Measurements from ENCODE around the gene AMELY. TPM values are rescaled to one million over a fixed set of nuclear protein-coding genes. Genes with fewer than 3 reads are reported as not detected.

AMELY gene
- total RNA-seq, 1 donor from 2014 or later, result not detected

DNA sequence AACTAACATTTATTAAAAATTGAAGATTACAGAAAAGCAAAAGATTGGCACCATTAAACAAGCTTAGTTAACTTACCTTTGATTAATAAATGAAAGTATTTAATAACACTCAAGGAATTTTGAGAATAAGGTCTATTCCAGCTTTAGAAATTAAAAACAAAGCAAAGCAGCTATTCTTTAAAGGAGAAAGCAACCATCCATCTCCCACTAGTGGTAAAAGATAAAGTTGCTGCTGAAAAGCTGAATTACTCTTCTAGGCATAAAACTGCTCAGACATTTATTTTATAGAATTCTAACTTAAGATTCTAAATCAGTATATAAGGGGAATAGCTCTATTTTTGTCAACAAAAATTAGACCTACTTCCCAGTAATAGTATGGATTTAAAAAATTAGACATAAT is 36.1 kb upstream of the AMELY start:
- H3K4me1 Mint-ChIP-seq, result no peaks in the 10 kb centered on the region
- no peak overlapping the region for H2AFZ ChIP-seq (replicated peaks)
- no peaks in the 10 kb centered on the region for H4K20me1 ChIP-seq (ENCODE audit: low read depth)
- no peaks in the 10 kb centered on the region for H3F3A ChIP-seq (ENCODE audit: low read depth)
- no peak overlapping the region for H3K27ac ChIP-seq
- no peaks in the 10 kb centered on the region for H3K9me3 ChIP-seq (ENCODE audit: low read depth)
- no peaks in the 10 kb centered on the region for H3K4me1 ChIP-seq
- H3K4me3 ChIP-seq, result no peak overlapping the region
- H3K36me3 ChIP-seq, result no peaks in the 10 kb centered on the region
- H3K79me2 ChIP-seq (ENCODE audit: low read depth), result no peaks in the 10 kb centered on the region
- no peak overlapping the region for H3K9ac ChIP-seq
- H3K27ac Mint-ChIP-seq, result no peak overlapping the region
- H3K27me3 Mint-ChIP-seq (ENCODE audit: insufficient read depth, low read depth), result no peaks in the 10 kb centered on the region
- H3K27me3 ChIP-seq, result no peaks in the 10 kb centered on the region
- H3K36me3 Mint-ChIP-seq, result no peaks in the 10 kb centered on the region
- TF ChIP-seq CTCF (IDR thresholded peaks at IDR 0.05) (no peak), EZH2 (IDR thresholded peaks at IDR 0.05) (no peak), EZH2phosphoT487 (IDR thresholded peaks at IDR 0.05) (no peak)
- DNase-seq (ENCODE audit: low spot score), result no peak
- no peak overlapping the region for H3K4me2 ChIP-seq
- H3K9me3 Mint-ChIP-seq, result no peaks in the 10 kb centered on the region
- H3K4me3 Mint-ChIP-seq, result no peak overlapping the region

DNA sequence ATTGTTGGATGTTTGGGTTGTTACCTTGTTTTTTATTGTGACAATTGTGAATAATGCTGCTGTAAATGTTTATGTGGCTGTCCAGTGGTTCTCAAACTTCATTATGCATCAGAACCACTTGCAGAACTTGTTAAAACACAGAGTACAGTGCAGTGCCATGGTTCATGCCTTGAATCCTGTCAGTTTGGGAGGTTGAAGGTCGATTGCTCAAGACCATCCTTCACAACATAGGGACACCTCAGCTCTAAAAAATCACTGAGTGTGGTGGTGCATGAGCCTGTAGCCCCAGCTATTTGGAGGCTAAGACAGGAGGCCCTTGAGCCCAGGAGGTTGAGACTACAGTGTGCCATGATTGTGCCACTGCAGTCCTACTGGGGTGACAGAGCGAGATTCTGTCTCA is 23.9 kb upstream of the AMELY start:
- Histone ChIP-seq H3K9me3 (ENCODE audit: low read depth) (no peaks in the 10 kb centered on the region), H4K20me1 (ENCODE audit: low read depth) (no peaks in the 10 kb centered on the region), H3K27me3 (no peaks in the 10 kb centered on the region), H3K4me1 (no peaks in the 10 kb centered on the region), H3K27ac (no peak overlapping the region), H3K9ac (no peak overlapping the region), H3F3A (ENCODE audit: low read depth) (no peaks in the 10 kb centered on the region), H3K36me3 (no peaks in the 10 kb centered on the region), H3K4me3 (no peak overlapping the region), H3K4me2 (no peak overlapping the region), H3K79me2 (ENCODE audit: low read depth) (no peaks in the 10 kb centered on the region), H2AFZ (replicated peaks) (no peak overlapping the region)
- Mint-ChIP-seq H3K36me3 (no peaks in the 10 kb centered on the region), H3K27me3 (ENCODE audit: insufficient read depth, low read depth) (no peaks in the 10 kb centered on the region), H3K27ac (no peak overlapping the region), H3K4me1 (no peaks in the 10 kb centered on the region), H3K9me3 (no peaks in the 10 kb centered on the region), H3K4me3 (no peak overlapping the region)
- TF ChIP-seq EZH2 (IDR thresholded peaks at IDR 0.05) (no peak), CTCF (IDR thresholded peaks at IDR 0.05) (no peak), EZH2phosphoT487 (IDR thresholded peaks at IDR 0.05) (no peak)
- no peak for DNase-seq (ENCODE audit: low spot score)

- no peak overlapping the region for H3K4me3 ChIP-seq
- no peaks in the 10 kb centered on the region for H3K9me3 Mint-ChIP-seq
- no peaks in the 10 kb centered on the region for H3F3A ChIP-seq (ENCODE audit: low read depth)
- no peak overlapping the region for H3K4me2 ChIP-seq
- no peaks in the 10 kb centered on the region for H3K4me1 ChIP-seq
- DNase-seq (ENCODE audit: low spot score), result no peak
- H3K27me3 Mint-ChIP-seq (ENCODE audit: insufficient read depth, low read depth), result no peaks in the 10 kb centered on the region
- no peaks in the 10 kb centered on the region for H4K20me1 ChIP-seq (ENCODE audit: low read depth)
- H2AFZ ChIP-seq (replicated peaks), result no peak overlapping the region
- no peaks in the 10 kb centered on the region for H3K4me1 Mint-ChIP-seq
- no peak overlapping the region for H3K27ac ChIP-seq
- no peaks in the 10 kb centered on the region for H3K36me3 ChIP-seq
- no peaks in the 10 kb centered on the region for H3K79me2 ChIP-seq (ENCODE audit: low read depth)
- H3K27me3 ChIP-seq, result no peaks in the 10 kb centered on the region
- no peak overlapping the region for H3K27ac Mint-ChIP-seq
- no peaks in the 10 kb centered on the region for H3K36me3 Mint-ChIP-seq
- H3K9me3 ChIP-seq (ENCODE audit: low read depth), result no peaks in the 10 kb centered on the region
- H3K4me3 Mint-ChIP-seq, result no peak overlapping the region
- TF ChIP-seq EZH2 (IDR thresholded peaks at IDR 0.05), result no peak
- no peak for TF ChIP-seq CTCF (IDR thresholded peaks at IDR 0.05)
- TF ChIP-seq EZH2phosphoT487 (IDR thresholded peaks at IDR 0.05), result no peak
- H3K9ac ChIP-seq, result no peak overlapping the region
Measured at GRCh38 chrY:6931779-6932396, 20.3 kb upstream of the AMELY start.

Data from neural progenitor cell (in vitro differentiated cells).